GM12873 (cell line): ENCODE results near the gene TMTC1.

Experiments
- CTCF ChIP-seq: IDR thresholded peaks from 2 replicates; pipeline ENCODE4 v1.5.1; 2012; ENCODE audit warnings: low read depth, mild to moderate bottlenecking, moderate library complexity, low read length, control low read depth; ENCODE audit not compliant: insufficient read depth; ENCODE audit errors: missing control alignments

TMTC1 gene

GRCh38 chr12:29698756-29699155 lies 85.0 kb downstream of the TMTC1 start:
- no peak for TF ChIP-seq CTCF

GRCh38 chr12:29695800-29696199 lies 87.9 kb downstream of the TMTC1 start:
- no peak for TF ChIP-seq CTCF

- TF ChIP-seq CTCF: no peak
These were observed 88.7 kb downstream of the TMTC1 start for GRCh38 chr12:29695026-29695425.

GRCh38 chr12:29694002-29694401 lies 89.7 kb downstream of the TMTC1 start:
- no peak for TF ChIP-seq CTCF

GRCh38 chr12:29692237-29692636 lies 91.5 kb downstream of the TMTC1 start:
- no peak for TF ChIP-seq CTCF

GRCh38 chr12:29691161-29691854 lies 92.4 kb downstream of the TMTC1 start:
- no peak for TF ChIP-seq CTCF

- TF ChIP-seq CTCF: no peak
These were observed 93.0 kb downstream of the TMTC1 start for GRCh38 chr12:29690728-29691127.
